HEK293 (cell line): ENCODE data around the gene FAM117B.

Source experiments
- KLF16 ChIP-seq: fragments of 450-650 bp; formaldehyde crosslinking; IDR thresholded peaks from 2 replicates; pipeline ENCODE4 v1.5.1; 2017; ENCODE audit warnings: missing biosample characterization, missing genetic modification characterization
- ZNF138 ChIP-seq: fragments of 450-650 bp; formaldehyde crosslinking; IDR thresholded peaks from 2 replicates; pipeline ENCODE4 v1.5.1; 2016; ENCODE audit warnings: missing biosample characterization, missing genetic modification characterization, borderline replicate concordance
- ZNF157 ChIP-seq: fragments of 450-650 bp; formaldehyde crosslinking; IDR thresholded peaks from 2 replicates; pipeline ENCODE4 v1.5.1; 2016; ENCODE audit warnings: missing biosample characterization, missing genetic modification characterization
- ZNF202 ChIP-seq: fragments of 450-650 bp; formaldehyde crosslinking; IDR thresholded peaks from 2 replicates; pipeline ENCODE4 v1.5.1; 2016; ENCODE audit warnings: missing biosample characterization, missing genetic modification characterization, borderline replicate concordance
- ZNF433 ChIP-seq: fragments of 450-650 bp; formaldehyde crosslinking; IDR thresholded peaks from 2 replicates; pipeline ENCODE4 v1.5.1; 2016; ENCODE audit warnings: missing biosample characterization, missing genetic modification characterization, low read depth
- ZSCAN23 ChIP-seq: fragments of 450-650 bp; formaldehyde crosslinking; IDR thresholded peaks from 2 replicates; pipeline ENCODE4 v1.5.1; 2016; ENCODE audit warnings: missing biosample characterization, missing genetic modification characterization
- TF ChIP-seq, protein P1 (sequence below): fragments of 450-650 bp; formaldehyde crosslinking; IDR thresholded peaks from 2 replicates; pipeline ENCODE4 v1.5.1; 2016; ENCODE audit warnings: missing biosample characterization, missing genetic modification characterization
- TF ChIP-seq, protein P2 (sequence below): fragments of 450-650 bp; formaldehyde crosslinking; IDR thresholded peaks from 2 replicates; pipeline ENCODE4 v1.5.1; 2016; ENCODE audit warnings: missing biosample characterization, missing genetic modification characterization, borderline replicate concordance
- TF ChIP-seq, protein P3 (sequence below): fragments of 450-650 bp; formaldehyde crosslinking; IDR thresholded peaks from 2 replicates; pipeline ENCODE4 v1.5.1; 2016; ENCODE audit warnings: missing biosample characterization, missing genetic modification characterization
- TF ChIP-seq, protein P4 (sequence below): sonication (generic); formaldehyde crosslinking; IDR thresholded peaks from 2 replicates; pipeline ENCODE4 v1.8.1; 2022; ENCODE audit warnings: mild to moderate bottlenecking, moderate library complexity, missing genetic modification reagents
- TF ChIP-seq, protein P5 (sequence below): fragments of 450-650 bp; formaldehyde crosslinking; IDR thresholded peaks from 2 replicates; pipeline ENCODE4 v1.5.1; 2016; ENCODE audit warnings: missing biosample characterization, missing genetic modification characterization
- TF ChIP-seq, protein P6 (sequence below): fragments of 450-650 bp; formaldehyde crosslinking; IDR thresholded peaks from 2 replicates; pipeline ENCODE4 v1.5.1; 2016; ENCODE audit warnings: missing biosample characterization, missing genetic modification characterization

DNA sequence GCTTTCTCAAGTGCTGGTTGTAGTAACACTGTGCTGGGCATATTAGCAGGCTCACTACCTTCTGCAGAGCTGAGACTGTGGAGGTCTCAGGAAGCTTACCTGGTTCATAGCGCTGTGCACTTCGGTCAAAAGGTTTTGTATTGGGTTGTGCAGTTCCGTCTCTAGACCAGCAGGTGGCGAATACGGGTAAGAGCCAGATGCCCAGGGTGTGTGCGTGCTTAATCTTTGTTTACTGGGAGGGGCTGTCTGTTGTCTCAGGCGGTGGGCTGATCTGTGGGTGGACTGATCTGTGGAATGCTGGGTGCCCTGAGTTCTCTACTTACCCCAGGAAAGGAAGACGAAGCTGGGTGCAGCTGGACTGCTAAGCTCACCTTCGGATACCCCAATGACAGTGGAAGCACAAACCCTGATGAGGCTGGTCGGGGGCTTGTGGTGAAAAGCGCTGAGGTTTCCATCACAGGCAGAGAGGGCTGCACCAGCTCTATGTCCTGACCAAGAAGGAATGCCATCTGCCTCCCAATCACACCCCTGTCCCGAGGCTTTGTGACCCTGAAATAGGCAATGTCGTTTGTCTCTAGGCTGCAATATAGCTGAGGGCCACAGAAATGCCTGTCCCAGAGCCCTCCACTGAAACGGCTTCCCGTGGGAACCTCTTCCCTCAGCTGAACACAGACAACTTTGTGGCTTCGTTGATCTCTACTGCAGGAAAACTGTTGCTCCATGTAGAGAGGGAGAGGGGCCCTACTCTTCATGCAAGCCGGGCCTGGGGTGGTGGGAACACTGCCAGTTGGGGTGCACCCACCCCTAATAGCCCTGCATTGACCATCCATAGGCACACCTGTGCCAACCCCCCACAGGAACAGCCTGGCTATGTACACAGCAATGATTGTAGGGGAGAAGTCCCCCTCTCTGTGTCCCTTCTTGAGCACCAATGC, 45.9 kb upstream of the FAM117B start:
- TF ChIP-seq, protein P1, sequence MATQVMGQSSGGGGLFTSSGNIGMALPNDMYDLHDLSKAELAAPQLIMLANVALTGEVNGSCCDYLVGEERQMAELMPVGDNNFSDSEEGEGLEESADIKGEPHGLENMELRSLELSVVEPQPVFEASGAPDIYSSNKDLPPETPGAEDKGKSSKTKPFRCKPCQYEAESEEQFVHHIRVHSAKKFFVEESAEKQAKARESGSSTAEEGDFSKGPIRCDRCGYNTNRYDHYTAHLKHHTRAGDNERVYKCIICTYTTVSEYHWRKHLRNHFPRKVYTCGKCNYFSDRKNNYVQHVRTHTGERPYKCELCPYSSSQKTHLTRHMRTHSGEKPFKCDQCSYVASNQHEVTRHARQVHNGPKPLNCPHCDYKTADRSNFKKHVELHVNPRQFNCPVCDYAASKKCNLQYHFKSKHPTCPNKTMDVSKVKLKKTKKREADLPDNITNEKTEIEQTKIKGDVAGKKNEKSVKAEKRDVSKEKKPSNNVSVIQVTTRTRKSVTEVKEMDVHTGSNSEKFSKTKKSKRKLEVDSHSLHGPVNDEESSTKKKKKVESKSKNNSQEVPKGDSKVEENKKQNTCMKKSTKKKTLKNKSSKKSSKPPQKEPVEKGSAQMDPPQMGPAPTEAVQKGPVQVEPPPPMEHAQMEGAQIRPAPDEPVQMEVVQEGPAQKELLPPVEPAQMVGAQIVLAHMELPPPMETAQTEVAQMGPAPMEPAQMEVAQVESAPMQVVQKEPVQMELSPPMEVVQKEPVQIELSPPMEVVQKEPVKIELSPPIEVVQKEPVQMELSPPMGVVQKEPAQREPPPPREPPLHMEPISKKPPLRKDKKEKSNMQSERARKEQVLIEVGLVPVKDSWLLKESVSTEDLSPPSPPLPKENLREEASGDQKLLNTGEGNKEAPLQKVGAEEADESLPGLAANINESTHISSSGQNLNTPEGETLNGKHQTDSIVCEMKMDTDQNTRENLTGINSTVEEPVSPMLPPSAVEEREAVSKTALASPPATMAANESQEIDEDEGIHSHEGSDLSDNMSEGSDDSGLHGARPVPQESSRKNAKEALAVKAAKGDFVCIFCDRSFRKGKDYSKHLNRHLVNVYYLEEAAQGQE (tag by site-specific recombination) = no peak
- TF ChIP-seq, protein P2, sequence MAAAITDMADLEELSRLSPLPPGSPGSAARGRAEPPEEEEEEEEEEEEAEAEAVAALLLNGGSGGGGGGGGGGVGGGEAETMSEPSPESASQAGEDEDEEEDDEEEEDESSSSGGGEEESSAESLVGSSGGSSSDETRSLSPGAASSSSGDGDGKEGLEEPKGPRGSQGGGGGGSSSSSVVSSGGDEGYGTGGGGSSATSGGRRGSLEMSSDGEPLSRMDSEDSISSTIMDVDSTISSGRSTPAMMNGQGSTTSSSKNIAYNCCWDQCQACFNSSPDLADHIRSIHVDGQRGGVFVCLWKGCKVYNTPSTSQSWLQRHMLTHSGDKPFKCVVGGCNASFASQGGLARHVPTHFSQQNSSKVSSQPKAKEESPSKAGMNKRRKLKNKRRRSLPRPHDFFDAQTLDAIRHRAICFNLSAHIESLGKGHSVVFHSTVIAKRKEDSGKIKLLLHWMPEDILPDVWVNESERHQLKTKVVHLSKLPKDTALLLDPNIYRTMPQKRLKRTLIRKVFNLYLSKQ = no peak
- TF ChIP-seq, protein P3, sequence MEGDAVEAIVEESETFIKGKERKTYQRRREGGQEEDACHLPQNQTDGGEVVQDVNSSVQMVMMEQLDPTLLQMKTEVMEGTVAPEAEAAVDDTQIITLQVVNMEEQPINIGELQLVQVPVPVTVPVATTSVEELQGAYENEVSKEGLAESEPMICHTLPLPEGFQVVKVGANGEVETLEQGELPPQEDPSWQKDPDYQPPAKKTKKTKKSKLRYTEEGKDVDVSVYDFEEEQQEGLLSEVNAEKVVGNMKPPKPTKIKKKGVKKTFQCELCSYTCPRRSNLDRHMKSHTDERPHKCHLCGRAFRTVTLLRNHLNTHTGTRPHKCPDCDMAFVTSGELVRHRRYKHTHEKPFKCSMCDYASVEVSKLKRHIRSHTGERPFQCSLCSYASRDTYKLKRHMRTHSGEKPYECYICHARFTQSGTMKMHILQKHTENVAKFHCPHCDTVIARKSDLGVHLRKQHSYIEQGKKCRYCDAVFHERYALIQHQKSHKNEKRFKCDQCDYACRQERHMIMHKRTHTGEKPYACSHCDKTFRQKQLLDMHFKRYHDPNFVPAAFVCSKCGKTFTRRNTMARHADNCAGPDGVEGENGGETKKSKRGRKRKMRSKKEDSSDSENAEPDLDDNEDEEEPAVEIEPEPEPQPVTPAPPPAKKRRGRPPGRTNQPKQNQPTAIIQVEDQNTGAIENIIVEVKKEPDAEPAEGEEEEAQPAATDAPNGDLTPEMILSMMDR (tag by site-specific recombination) = peak; percentile 84
- TF ChIP-seq, protein P4, sequence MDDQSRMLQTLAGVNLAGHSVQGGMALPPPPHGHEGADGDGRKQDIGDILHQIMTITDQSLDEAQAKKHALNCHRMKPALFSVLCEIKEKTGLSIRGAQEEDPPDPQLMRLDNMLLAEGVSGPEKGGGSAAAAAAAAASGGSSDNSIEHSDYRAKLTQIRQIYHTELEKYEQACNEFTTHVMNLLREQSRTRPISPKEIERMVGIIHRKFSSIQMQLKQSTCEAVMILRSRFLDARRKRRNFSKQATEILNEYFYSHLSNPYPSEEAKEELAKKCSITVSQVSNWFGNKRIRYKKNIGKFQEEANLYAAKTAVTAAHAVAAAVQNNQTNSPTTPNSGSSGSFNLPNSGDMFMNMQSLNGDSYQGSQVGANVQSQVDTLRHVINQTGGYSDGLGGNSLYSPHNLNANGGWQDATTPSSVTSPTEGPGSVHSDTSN (CRISPR knock-in tag) = no peak
- TF ChIP-seq, protein P5, sequence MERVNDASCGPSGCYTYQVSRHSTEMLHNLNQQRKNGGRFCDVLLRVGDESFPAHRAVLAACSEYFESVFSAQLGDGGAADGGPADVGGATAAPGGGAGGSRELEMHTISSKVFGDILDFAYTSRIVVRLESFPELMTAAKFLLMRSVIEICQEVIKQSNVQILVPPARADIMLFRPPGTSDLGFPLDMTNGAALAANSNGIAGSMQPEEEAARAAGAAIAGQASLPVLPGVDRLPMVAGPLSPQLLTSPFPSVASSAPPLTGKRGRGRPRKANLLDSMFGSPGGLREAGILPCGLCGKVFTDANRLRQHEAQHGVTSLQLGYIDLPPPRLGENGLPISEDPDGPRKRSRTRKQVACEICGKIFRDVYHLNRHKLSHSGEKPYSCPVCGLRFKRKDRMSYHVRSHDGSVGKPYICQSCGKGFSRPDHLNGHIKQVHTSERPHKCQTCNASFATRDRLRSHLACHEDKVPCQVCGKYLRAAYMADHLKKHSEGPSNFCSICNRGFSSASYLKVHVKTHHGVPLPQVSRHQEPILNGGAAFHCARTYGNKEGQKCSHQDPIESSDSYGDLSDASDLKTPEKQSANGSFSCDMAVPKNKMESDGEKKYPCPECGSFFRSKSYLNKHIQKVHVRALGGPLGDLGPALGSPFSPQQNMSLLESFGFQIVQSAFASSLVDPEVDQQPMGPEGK (tag by site-specific recombination) = peak; percentile 73
- TF ChIP-seq ZNF433 (no peak), ZNF202 (tag by site-specific recombination) (no peak), ZNF138 (no peak), ZNF157 (no peak), KLF16 (tag by site-specific recombination) (no peak), ZSCAN23 (tag by site-specific recombination) (no peak)
- TF ChIP-seq, protein P6, sequence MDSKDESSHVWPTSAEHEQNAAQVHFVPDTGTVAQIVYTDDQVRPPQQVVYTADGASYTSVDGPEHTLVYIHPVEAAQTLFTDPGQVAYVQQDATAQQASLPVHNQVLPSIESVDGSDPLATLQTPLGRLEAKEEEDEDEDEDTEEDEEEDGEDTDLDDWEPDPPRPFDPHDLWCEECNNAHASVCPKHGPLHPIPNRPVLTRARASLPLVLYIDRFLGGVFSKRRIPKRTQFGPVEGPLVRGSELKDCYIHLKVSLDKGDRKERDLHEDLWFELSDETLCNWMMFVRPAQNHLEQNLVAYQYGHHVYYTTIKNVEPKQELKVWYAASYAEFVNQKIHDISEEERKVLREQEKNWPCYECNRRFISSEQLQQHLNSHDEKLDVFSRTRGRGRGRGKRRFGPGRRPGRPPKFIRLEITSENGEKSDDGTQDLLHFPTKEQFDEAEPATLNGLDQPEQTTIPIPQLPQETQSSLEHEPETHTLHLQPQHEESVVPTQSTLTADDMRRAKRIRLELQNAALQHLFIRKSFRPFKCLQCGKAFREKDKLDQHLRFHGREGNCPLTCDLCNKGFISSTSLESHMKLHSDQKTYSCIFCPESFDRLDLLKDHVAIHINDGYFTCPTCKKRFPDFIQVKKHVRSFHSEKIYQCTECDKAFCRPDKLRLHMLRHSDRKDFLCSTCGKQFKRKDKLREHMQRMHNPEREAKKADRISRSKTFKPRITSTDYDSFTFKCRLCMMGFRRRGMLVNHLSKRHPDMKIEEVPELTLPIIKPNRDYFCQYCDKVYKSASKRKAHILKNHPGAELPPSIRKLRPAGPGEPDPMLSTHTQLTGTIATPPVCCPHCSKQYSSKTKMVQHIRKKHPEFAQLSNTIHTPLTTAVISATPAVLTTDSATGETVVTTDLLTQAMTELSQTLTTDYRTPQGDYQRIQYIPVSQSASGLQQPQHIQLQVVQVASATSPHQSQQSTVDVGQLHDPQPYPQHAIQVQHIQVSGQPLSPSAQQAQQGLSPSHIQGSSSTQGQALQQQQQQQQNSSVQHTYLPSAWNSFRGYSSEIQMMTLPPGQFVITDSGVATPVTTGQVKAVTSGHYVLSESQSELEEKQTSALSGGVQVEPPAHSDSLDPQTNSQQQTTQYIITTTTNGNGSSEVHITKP (tag by site-specific recombination) = no peak
